CD4-positive, alpha-beta T cell (primary cell): ENCODE results near the gene SSPN. TPM values are rescaled to one million over a fixed set of nuclear protein-coding genes. Genes with fewer than 3 reads are reported as not detected.

Experiments used
- ATAC-seq: fragments of 200-7000 bp; cut with Tn5 transposase; one replicate; pipeline ENCODE4 v1.10.0; 2022; ENCODE audit warnings: mild to moderate bottlenecking; ENCODE audit not compliant: poor library complexity
- CTCF ChIA-PET: fragments of 350-600 bp; sonication (Branson Sonifier 250); formaldehyde crosslinking; loops from one replicate; lab custom pipeline; 2021; ENCODE audit warnings: antibody characterized with exemption, inconsistent platforms; lab: Charles Lee
- POLR2A ChIA-PET: fragments of 350-600 bp; sonication (Branson Sonifier 250); formaldehyde crosslinking; loops from one replicate; lab custom pipeline; 2021; ENCODE audit warnings: antibody characterized with exemption, inconsistent platforms; lab: Charles Lee
- DNase-seq, 14 experiments: peaks; one replicate each; pipeline ENCODE4 v3.0.0-alpha.2; 2013 to 2020; ENCODE audit warnings: mixed read lengths in 2 of 14
- H3K27ac ChIP-seq, 2 donors: one replicate each; pipeline versions ENCODE4 v1.5.1 to v1.7.0; 2013; ENCODE audit warnings: low read length in 2 of 2, low read depth in 1 of 2, mild to moderate bottlenecking in 1 of 2
- H3K27me3 ChIP-seq, 2 experiments: 1 replicate in 1 of 2; 2 replicates in 1 of 2; pipeline versions ENCODE4 v1.6.1 to v1.7.0; 2013; ENCODE audit warnings: low read length in 2 of 2, control low read depth in 1 of 2, mild to moderate bottlenecking in 1 of 2, moderate library complexity in 1 of 2; ENCODE audit not compliant: insufficient read depth in 2 of 2, control insufficient read depth in 1 of 2
- H3K36me3 ChIP-seq: one replicate; pipeline ENCODE4 v1.6.1; 2013; ENCODE audit warnings: low read length, control low read depth; ENCODE audit not compliant: insufficient read depth
- H3K4me1 ChIP-seq: one replicate; pipeline ENCODE4 v1.6.1; 2013; ENCODE audit warnings: low read length, control low read depth; ENCODE audit not compliant: insufficient read depth
- H3K4me3 ChIP-seq: one replicate; pipeline ENCODE4 v1.5.1; 2013; ENCODE audit warnings: mild to moderate bottlenecking, low read length, moderate library complexity
- H3K9me3 ChIP-seq, 2 experiments: 1 replicate in 1 of 2; 2 replicates in 1 of 2; pipeline versions ENCODE4 v1.6.1 to v1.7.0; 2013; ENCODE audit warnings: low read length in 2 of 2, mild to moderate bottlenecking in 2 of 2, control low read depth in 1 of 2, moderate library complexity in 1 of 2; ENCODE audit not compliant: control insufficient read depth in 1 of 2, insufficient read depth in 1 of 2
- H3K27ac Mint-ChIP-seq: one replicate; pipeline ENCODE4 v1.8.0; 2020; ENCODE audit warnings: mixed read lengths
- H3K27me3 Mint-ChIP-seq: one replicate; pipeline ENCODE4 v1.8.0; 2021; ENCODE audit warnings: mixed read lengths
- H3K36me3 Mint-ChIP-seq: one replicate; pipeline ENCODE4 v1.8.0; 2021; ENCODE audit warnings: low read depth, mixed read lengths
- H3K4me1 Mint-ChIP-seq: one replicate; pipeline ENCODE4 v1.8.0; 2021; ENCODE audit warnings: low read depth, mixed read lengths
- H3K4me3 Mint-ChIP-seq: one replicate; pipeline ENCODE4 v1.8.0; 2020; ENCODE audit warnings: mild to moderate bottlenecking, mixed read lengths
- H3K9me3 Mint-ChIP-seq: one replicate; pipeline ENCODE4 v1.8.0; 2020; ENCODE audit warnings: mixed read lengths
- CTCF ChIP-seq: fragments of 200-600 bp; IDR thresholded peaks from one replicate; pipeline ENCODE4 v1.8.0; 2022; ENCODE audit warnings: antibody characterized with exemption, mild to moderate bottlenecking
- intact Hi-C, 2 experiments: fragments of 100-400 bp; cut with DNase I in 1 of 2; cut with micrococcal nuclease in 1 of 2; formaldehyde crosslinking; loops; one replicate each; pipeline versions ENCODE4 v1.15.1 to v1.9.0; 2023 to 2025; cut with DNase I, micrococcal nuclease
- total RNA-seq, 174 experiments: library from RNA in 2 of 174; stranded (reverse) in 2 of 174; gene quantifications; one replicate each; pipeline ENCODE4 v1.2.3 and lab custom pipeline; 2021 to 2026

The SSPN gene
- total RNA-seq, 2 experiments from 2014 or later = not detected

- intact Hi-C loops = no loop called here
- no peak overlapping the region for H3K27ac Mint-ChIP-seq
- no peaks in the 10 kb centered on the region for H3K36me3 ChIP-seq
- no peak for TF ChIP-seq CTCF
- no peak overlapping the region for H3K27ac ChIP-seq
- peaks cover 0 to 16% of the 10 kb centered on the region in 2 experiments for H3K27me3 ChIP-seq
- H3K9me3 ChIP-seq = no peaks in the 10 kb centered on the region
- H3K9me3 Mint-ChIP-seq = no peaks in the 10 kb centered on the region
- ATAC-seq (no peak), DNase-seq (no peak)
- no peaks in the 10 kb centered on the region for H3K4me1 ChIP-seq
- H3K27me3 Mint-ChIP-seq = peaks cover 41% of the 10 kb centered on the region
- H3K36me3 Mint-ChIP-seq = no peaks in the 10 kb centered on the region
- H3K4me1 Mint-ChIP-seq = no peaks in the 10 kb centered on the region
- ChIA-PET CTCF (interaction anchor here (1.4 kb wide), 1 partner anchor 9 kb away, joined by 3 read pairs; no protein-coding TSS in a partner anchor), POLR2A (no interaction called here)
- no peak overlapping the region for H3K4me3 ChIP-seq
- no peak overlapping the region for H3K4me3 Mint-ChIP-seq
Measured at GRCh38 chr12:26214121-26214520, 18.7 kb downstream of the SSPN start.

GRCh38 chr12:26219736-26220135 is 24.4 kb downstream of the SSPN start:
- Histone ChIP-seq H3K27me3 (peaks cover 0 to 6% of the 10 kb centered on the region in 2 experiments), H3K9me3 (no peaks in the 10 kb centered on the region), H3K4me1 (no peaks in the 10 kb centered on the region), H3K36me3 (no peaks in the 10 kb centered on the region), H3K27ac (no peak overlapping the region), H3K4me3 (no peak overlapping the region)
- TF ChIP-seq CTCF = no peak
- DNase-seq (no peak), ATAC-seq (no peak)
- Mint-ChIP-seq H3K36me3 (no peaks in the 10 kb centered on the region), H3K4me3 (no peak overlapping the region), H3K9me3 (no peaks in the 10 kb centered on the region), H3K27ac (no peak overlapping the region), H3K4me1 (no peaks in the 10 kb centered on the region), H3K27me3 (peaks cover 18% of the 10 kb centered on the region)
- CTCF ChIA-PET = no interaction called here
- intact Hi-C loops = no loop called here
- POLR2A ChIA-PET = no interaction called here

- H3K27ac Mint-ChIP-seq = no peak overlapping the region
- TF ChIP-seq CTCF = no peak
- peaks cover 48% of the 10 kb centered on the region for H3K27me3 Mint-ChIP-seq
- ChIA-PET CTCF (no interaction called here), POLR2A (no interaction called here)
- Histone ChIP-seq H3K27me3 (peaks cover 4 to 39% of the 10 kb centered on the region in 2 experiments), H3K4me3 (no peak overlapping the region), H3K27ac (no peak overlapping the region), H3K4me1 (no peaks in the 10 kb centered on the region), H3K9me3 (peaks cover 0 to 7% of the 10 kb centered on the region in 2 experiments), H3K36me3 (no peaks in the 10 kb centered on the region)
- DNase-seq = no peak
- no peaks in the 10 kb centered on the region for H3K4me1 Mint-ChIP-seq
- no peaks in the 10 kb centered on the region for H3K36me3 Mint-ChIP-seq
- ATAC-seq = no peak
- intact Hi-C loops = no loop called here
- H3K4me3 Mint-ChIP-seq = no peak overlapping the region
- no peaks in the 10 kb centered on the region for H3K9me3 Mint-ChIP-seq
Measured at GRCh38 chr12:26224657-26225056, 29.3 kb downstream of the SSPN start.
